ENCODE results near the gene ZBED2. TPM values are rescaled to one million over a fixed set of nuclear protein-coding genes. Genes with fewer than 3 reads are reported as not detected.

Gene ZBED2
- total and polyA plus RNA-seq, 2 of the 8 experiments (the other 6 are each of a cell fraction or from before 2014, with no cell fraction given): not detected

DNA sequence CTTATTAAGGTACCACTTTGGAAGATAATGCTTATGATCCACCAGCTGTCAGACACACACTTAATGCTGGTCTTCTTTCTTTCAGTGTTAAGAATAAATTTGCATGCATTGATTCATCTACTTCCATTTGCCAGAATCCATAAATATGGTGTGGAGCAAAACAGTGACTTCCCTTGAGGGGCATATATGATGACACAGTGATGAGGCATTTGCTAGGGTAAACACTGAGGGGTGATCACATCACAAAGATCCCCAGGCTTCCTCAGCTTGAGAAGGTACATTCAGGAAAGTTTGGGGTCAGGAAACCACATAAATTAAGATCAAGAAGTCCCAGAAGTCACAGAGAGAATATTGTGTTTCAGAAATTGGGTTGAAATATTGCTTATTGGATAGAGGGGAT is 9.9 kb upstream of the ZBED2 start:
- DNase-seq (ENCODE audit: low read depth in 1 of 2, low spot score in 2 of 2) (no peak), FAIRE-seq (no peak)
- CTCF ChIA-PET (ENCODE audit: partially characterized antibody): no interaction called here
- no peaks in the 10 kb centered on the region for H3K9me3 ChIP-seq (ENCODE audit: insufficient read depth in 2 of 2, low read depth in 1 of 2, low read length in 1 of 2)
- no peak overlapping the region for H2AK5ac ChIP-seq (ENCODE audit: low read depth, low read length)
- POLR2A ChIA-PET (ENCODE audit: partially characterized antibody): no interaction called here
- H4K20me1 ChIP-seq (replicated peaks in 1 of 2; ENCODE audit: control insufficient read depth in 1 of 2, insufficient read depth in 2 of 2, low read length in 2 of 2): no peaks in the 10 kb centered on the region
- no peaks in the 10 kb centered on the region for H3K23me2 ChIP-seq (ENCODE audit: low read depth, low read length)
- H3K79me2 ChIP-seq (ENCODE audit: control insufficient read depth in 1 of 2, insufficient read depth in 2 of 2, low read length in 2 of 2): no peaks in the 10 kb centered on the region
- no peak overlapping the region for H4K5ac ChIP-seq (ENCODE audit: insufficient read length, low read depth, low read length)
- H3K4ac ChIP-seq (replicated peaks; ENCODE audit: insufficient read length, low read depth, low read length): no peak overlapping the region
- H3K56ac ChIP-seq (replicated peaks; ENCODE audit: insufficient read length, low read depth, low read length): no peak overlapping the region
- no peak overlapping the region for H3K14ac ChIP-seq (ENCODE audit: insufficient read length)
- no peak overlapping the region for H2BK15ac ChIP-seq (ENCODE audit: low read length)
- no peak overlapping the region for H3K4me3 ChIP-seq (ENCODE audit: extremely low read depth in 1 of 4, insufficient read depth in 2 of 4, low read depth in 3 of 4, low read length in 4 of 4)
- H3K23ac ChIP-seq (ENCODE audit: insufficient read length): no peak overlapping the region
- H2BK20ac ChIP-seq (ENCODE audit: low read length): no peak overlapping the region
- no peak overlapping the region for H2BK5ac ChIP-seq (ENCODE audit: low read depth, low read length)
- H2AFZ ChIP-seq (ENCODE audit: low read length): no peak overlapping the region
- H2BK120ac ChIP-seq (replicated peaks; ENCODE audit: low read depth, low read length): no peak overlapping the region
- H4K8ac ChIP-seq (ENCODE audit: extremely low read depth, insufficient read depth, low read length): no peak overlapping the region
- no peak overlapping the region for H3K4me2 ChIP-seq (ENCODE audit: insufficient read depth in 1 of 2, low read depth in 2 of 2, low read length in 2 of 2)
- no peaks in the 10 kb centered on the region for H3K27me3 ChIP-seq (replicated peaks in 1 of 4; ENCODE audit: control insufficient read depth in 3 of 4, extremely low read depth in 1 of 4, insufficient read depth in 3 of 4, low read length in 3 of 4)
- no peaks in the 10 kb centered on the region for H3K36me3 ChIP-seq (ENCODE audit: control insufficient read depth in 2 of 4, insufficient read depth in 4 of 4, low read length in 3 of 4)
- H3K4me1 ChIP-seq (replicated peaks in 1 of 4; ENCODE audit: control insufficient read depth in 3 of 4, insufficient read depth in 4 of 4, low read length in 3 of 4): no peaks in the 10 kb centered on the region
- TF ChIP-seq, protein P1, sequence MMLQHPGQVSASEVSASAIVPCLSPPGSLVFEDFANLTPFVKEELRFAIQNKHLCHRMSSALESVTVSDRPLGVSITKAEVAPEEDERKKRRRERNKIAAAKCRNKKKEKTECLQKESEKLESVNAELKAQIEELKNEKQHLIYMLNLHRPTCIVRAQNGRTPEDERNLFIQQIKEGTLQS (IDR thresholded peaks at IDR 0.05; ENCODE audit: insufficient read depth, low read depth, low read length): no peak
- TF ChIP-seq SP4 (IDR thresholded peaks at IDR 0.05; ENCODE audit: low read length) (no peak), ZNF274 (IDR thresholded peaks at IDR 0.05; ENCODE audit: borderline replicate concordance, extremely low read depth, low read length) (no peak)
- H3K27ac ChIP-seq (ENCODE audit: low read depth, low read length): no peak overlapping the region
- H2BK12ac ChIP-seq (ENCODE audit: low read depth, low read length): no peak overlapping the region
- H3K79me1 ChIP-seq (ENCODE audit: low read depth, low read length): no peaks in the 10 kb centered on the region
- no peak overlapping the region for H3K9ac ChIP-seq (replicated peaks in 1 of 4; ENCODE audit: extremely low read depth in 1 of 4, low read depth in 3 of 4, low read length in 3 of 4)
- no peak overlapping the region for H4K91ac ChIP-seq (replicated peaks; ENCODE audit: insufficient read length, low read length)
- H3K18ac ChIP-seq (ENCODE audit: extremely low read depth, low read length): no peak overlapping the region

Measured in H1 (cell line).